Measurements from ENCODE around the gene POLR2E. TPM values are rescaled to one million over a fixed set of nuclear protein-coding genes. Genes with fewer than 3 reads are reported as not detected.

The POLR2E gene
- total and polyA plus RNA-seq, 10 of the 15 experiments (the other 5 are each of a cell fraction or from before 2014, with no cell fraction given): 4.0 to 487 (median 200) TPM

DNA sequence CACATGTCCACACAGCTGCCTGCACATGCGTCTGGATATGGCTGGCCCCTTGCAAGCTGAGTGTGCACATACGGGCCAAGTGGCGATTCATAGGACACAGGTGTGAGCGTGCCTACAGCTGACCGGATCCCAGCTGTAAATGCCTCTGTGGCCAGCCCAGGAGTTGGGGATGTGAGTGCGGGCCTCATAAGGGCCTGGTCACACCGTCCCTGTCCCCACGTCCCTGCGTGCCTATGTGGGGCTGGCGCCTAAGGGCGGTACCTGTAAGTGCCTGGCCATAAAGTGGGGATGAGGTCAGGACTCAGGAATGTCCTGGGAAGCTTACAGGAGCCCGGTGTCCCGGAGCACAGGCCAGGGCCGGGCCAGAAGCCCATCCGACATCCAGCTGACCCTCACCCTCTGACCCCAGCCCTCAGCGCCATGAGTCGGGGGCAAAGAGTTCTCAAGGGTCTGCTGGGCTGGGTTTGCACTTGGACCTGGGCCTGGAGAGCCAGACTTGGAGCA, 29.5 kb downstream of the POLR2E start (continued):
- no peak for TF ChIP-seq RAD51 (IDR thresholded peaks at IDR 0.05)

DNA sequence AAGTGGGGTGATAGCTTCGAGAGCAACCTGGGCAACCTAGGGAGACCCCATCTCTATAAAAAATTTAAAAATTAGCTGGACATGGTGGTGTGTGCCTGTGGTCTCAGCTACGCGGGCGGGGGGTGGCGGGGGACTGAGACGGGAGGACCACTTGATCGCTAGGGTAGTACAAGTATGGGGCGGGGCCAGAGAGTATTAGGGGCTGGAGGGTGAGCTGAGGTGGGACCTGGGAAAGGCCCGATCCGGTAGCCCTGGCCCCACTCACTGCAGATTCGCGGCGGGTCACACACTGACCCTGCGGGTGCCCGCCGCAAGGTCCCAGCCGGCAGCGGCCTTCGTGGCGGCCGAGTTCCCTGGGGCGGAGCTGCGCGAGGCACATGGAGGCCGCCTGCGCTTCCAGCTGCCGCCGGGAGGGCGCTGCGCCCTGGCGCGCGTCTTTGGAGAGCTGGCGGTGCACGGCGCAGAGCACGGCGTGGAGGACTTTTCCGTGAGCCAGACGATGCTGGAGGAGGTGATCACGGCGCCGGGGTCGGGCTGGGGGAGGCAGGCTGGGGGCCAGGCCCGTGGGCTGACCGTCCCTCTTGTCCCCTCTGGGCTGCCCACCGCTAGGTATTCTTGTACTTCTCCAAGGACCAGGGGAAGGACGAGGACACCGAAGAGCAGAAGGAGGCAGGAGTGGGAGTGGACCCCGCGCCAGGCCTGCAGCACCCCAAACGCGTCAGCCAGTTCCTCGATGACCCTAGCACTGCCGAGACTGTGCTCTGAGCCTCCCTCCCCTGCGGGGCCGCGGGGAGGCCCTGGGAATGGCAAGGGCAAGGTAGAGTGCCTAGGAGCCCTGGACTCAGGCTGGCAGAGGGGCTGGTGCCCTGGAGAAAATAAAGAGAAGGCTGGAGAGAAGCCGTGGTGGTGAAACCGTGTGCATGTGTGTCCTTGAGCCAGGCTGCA, 30.2 kb downstream of the POLR2E start:
- peaks cover 0 to 3% of the 10 kb centered on the region in 2 experiments; a peak in 2 of 4 replicates for H3K36me3 ChIP-seq (ENCODE audit: control insufficient read depth in 2 of 2, insufficient read depth in 2 of 2, low read length in 1 of 2)
- H3K79me2 ChIP-seq (ENCODE audit: control insufficient read depth, insufficient read depth, low read length): peaks cover 27% of the 10 kb centered on the region
- H3K27ac ChIP-seq (ENCODE audit: control insufficient read depth, insufficient read depth): no peak overlapping the region
- peaks cover 17% of the 10 kb centered on the region for H3K4me1 ChIP-seq (ENCODE audit: control insufficient read depth, insufficient read depth, low read length)
- ChIA-PET RAD21 (ENCODE audit: unreplicated experiment) (interaction anchor here (0.6 to 1.4 kb wide), 11 partner anchors 12 to 69 kb away, joined by 3 to 6 read pairs (median 4); no protein-coding TSS in a partner anchor), POLR2A (interaction anchor here (0.6 to 2.8 kb wide), 11 partner anchors 10 to 150 kb away, joined by 3 to 12 read pairs (median 4); no protein-coding TSS in a partner anchor), SMC1A (ENCODE audit: uncharacterized antibody, unreplicated experiment) (interaction anchor here (1.0 to 2.3 kb wide), 5 partner anchors 11 to 48 kb away, joined by 3 to 11 read pairs (median 4); partner anchors contain the start of gene ABCA7), CTCF (interaction anchor here (0.7 to 2.2 kb wide), 11 partner anchors 11 to 129 kb away, joined by 3 to 11 read pairs (median 4); partner anchors contain the start of genes ABCA7 and RNU6-2)
- 16% methylated on average over 48 of the region's 60 CpGs for WGBS (ENCODE audit: insufficient coverage, insufficient replicate concordance, low lambda C conversion rate, missing lambda C conversion rate)
- H3K27me3 ChIP-seq (replicated peaks in 1 of 2; ENCODE audit: control insufficient read depth in 2 of 2, insufficient read depth in 2 of 2, low read length in 1 of 2): no peaks in the 10 kb centered on the region
- no peak overlapping the region for H3K4me3 ChIP-seq
- H3K9ac ChIP-seq (ENCODE audit: control insufficient read depth, insufficient read depth, low read length): no peak overlapping the region
- FAIRE-seq (peak; percentile 79), DNase-seq (ENCODE audit: low read depth, low spot score) (no peak), ATAC-seq (peak; percentile 73)
- no TSS peak for BruUV-seq (replicated peaks)
- in situ Hi-C loops (cut with MboI) (no loop called here), intact Hi-C loops (cut with micrococcal nuclease; ENCODE audit: unreplicated experiment) (no loop called here)
- no peaks in the 10 kb centered on the region for H4K20me1 ChIP-seq (ENCODE audit: control insufficient read depth, insufficient read depth)
- no peaks in the 10 kb centered on the region for H3K9me3 ChIP-seq (replicated peaks; ENCODE audit: control insufficient read depth, insufficient read depth, low read length)
- peak overlapping the region; percentile 35 for H2AFZ ChIP-seq (ENCODE audit: control insufficient read depth, low read depth, low read length)
- H3K4me2 ChIP-seq (ENCODE audit: control insufficient read depth, insufficient read depth): peak overlapping the region; percentile 59
- TF ChIP-seq SRF (IDR thresholded peaks at IDR 0.05; ENCODE audit: low read depth in 2 of 2, low read length in 2 of 2) (no peak), EGR1 (IDR thresholded peaks at IDR 0.05; ENCODE audit: borderline replicate concordance in 1 of 2, low read depth in 2 of 2, low read length in 2 of 2) (no peak), MLLT1 (IDR thresholded peaks at IDR 0.05) (no peak), NRF1 (conservative IDR thresholded peaks at IDR 0.05; ENCODE audit: low read depth, low read length) (0 out of 2 replicates have a peak, but pooled peaks have one; percentile 33), CBX3 (IDR thresholded peaks at IDR 0.05; ENCODE audit: borderline replicate concordance, low read depth) (no peak), BHLHE40 (IDR thresholded peaks at IDR 0.05; ENCODE audit: borderline replicate concordance in 1 of 2, low read depth in 2 of 2, low read length in 1 of 2) (peak; percentile 54 to 78; a peak in 3 of 4 replicates), KLF5 (IDR thresholded peaks at IDR 0.05; ENCODE audit: partially characterized antibody) (no peak), CHD2 (IDR thresholded peaks at IDR 0.05; ENCODE audit: borderline replicate concordance, low read depth, low read length) (no peak), TCF12 (IDR thresholded peaks at IDR 0.05; ENCODE audit: low read depth, low read length) (peak; percentile 72), HDAC6 (IDR thresholded peaks at IDR 0.05; ENCODE audit: unreplicated experiment) (peak; percentile 100), TAF1 (IDR thresholded peaks at IDR 0.05; ENCODE audit: borderline replicate concordance, low read depth, low read length) (no peak), ZZZ3 (IDR thresholded peaks at IDR 0.05; ENCODE audit: control insufficient read depth, insufficient read length, low read depth) (no peak), SMC3 (IDR thresholded peaks at IDR 0.05; ENCODE audit: borderline replicate concordance, low read length) (peak; percentile 33; the same call in 1 of the 2 replicates), ZNF207 (IDR thresholded peaks at IDR 0.05; ENCODE audit: borderline replicate concordance) (no peak), POLR2AphosphoS5 (IDR thresholded peaks at IDR 0.05; ENCODE audit: low read length) (no peak), EP300 (IDR thresholded peaks at IDR 0.05; ENCODE audit: borderline replicate concordance in 1 of 2, control insufficient read depth in 1 of 2, low read depth in 2 of 2, low read length in 2 of 2) (no peak; a peak in 1 of 4 replicates), FOXK2 (IDR thresholded peaks at IDR 0.05) (no peak)

Measured in GM12878 (cell line).